ENCODE data around the gene RNASE8. TPM values are rescaled to one million over a fixed set of nuclear protein-coding genes. Genes with fewer than 3 reads are reported as not detected.
"Not testable (repeated sequence)": the region's sequence is repeated elsewhere in the genome, so short reads cannot be mapped to it uniquely, and the experiment has no call there.

Gene RNASE8
- total RNA-seq, 2 donors from 2014 or later = not detected

GRCh38 chr14:21026274-21026987 is 31.2 kb upstream of the RNASE8 start:
- intact Hi-C loops (cut with DNase I) = no loop called here
- DNase-seq (ENCODE audit: low spot score) = no peak

GRCh38 chr14:21026988-21027315 is 30.7 kb upstream of the RNASE8 start:
- intact Hi-C loops (cut with DNase I) = no loop called here

GRCh38 chr14:21029917-21030316 is 27.7 kb upstream of the RNASE8 start, which contains the start of gene TPPP2:
Gene TPPP2, plus strand, starts transcription at chr14:21030217. Its CDS starts 365 bp downstream, at chr14:21030582.
- DNase-seq (ENCODE audit: low spot score) = no peak
- intact Hi-C loops (cut with DNase I) = no loop called here

More at GRCh38 chr14:21026988-21027315, 30.7 kb upstream of the RNASE8 start:
- DNase-seq (ENCODE audit: low spot score) = no peak

- intact Hi-C loops (cut with DNase I) = no loop called here
- no peak for DNase-seq (ENCODE audit: low spot score)
Observed at GRCh38 chr14:21030531-21030930, 27.1 kb upstream of the RNASE8 start.

GRCh38 chr14:21032326-21033132 is 25.1 kb upstream of the RNASE8 start:
- intact Hi-C loops (cut with DNase I) = loop anchor here in 1 of 2 donors (1.0 kb wide), 1 partner anchor 42 kb away; no protein-coding TSS in a partner anchor
- DNase-seq (ENCODE audit: low spot score) = no peak

GRCh38 chr14:21033133-21033698 is 24.4 kb upstream of the RNASE8 start:
- no peak for DNase-seq (ENCODE audit: low spot score)
- intact Hi-C loops (cut with DNase I) = no loop called here

- intact Hi-C loops (cut with DNase I) = no loop called here
Observed at GRCh38 chr14:21034707-21035106, 22.9 kb upstream of the RNASE8 start, which contains the start of gene RNASE13. Gene RNASE13, minus strand, starts transcription at chr14:21034807. Its CDS starts 519 bp downstream, at chr14:21034288.

GRCh38 chr14:21036751-21037150 is 20.9 kb upstream of the RNASE8 start:
- intact Hi-C loops (cut with DNase I) = no loop called here
- no peak for DNase-seq (ENCODE audit: low spot score)

More at GRCh38 chr14:21034707-21035106, 22.9 kb upstream of the RNASE8 start, which contains the start of gene RNASE13:
- DNase-seq (ENCODE audit: low spot score) = no peak

GRCh38 chr14:21037156-21037555 is 20.5 kb upstream of the RNASE8 start:
- no peak for DNase-seq (ENCODE audit: low spot score)
- intact Hi-C loops (cut with DNase I) = no loop called here

- intact Hi-C loops (cut with DNase I) = loop anchor here in 1 of 2 donors (2.0 kb wide), 1 partner anchor 22 kb away; no protein-coding TSS in a partner anchor
- peak; percentile 88 for DNase-seq (ENCODE audit: low spot score)
Observed at GRCh38 chr14:21038441-21039422, 18.9 kb upstream of the RNASE8 start.

GRCh38 chr14:21039585-21040369 is 17.8 kb upstream of the RNASE8 start:
- DNase-seq (ENCODE audit: low spot score) = no peak
- intact Hi-C loops (cut with DNase I) = loop anchor here in 1 of 2 donors (2.0 kb wide), 1 partner anchor 23 kb away; no protein-coding TSS in a partner anchor

- intact Hi-C loops (cut with DNase I) = no loop called here
- no peak for DNase-seq (ENCODE audit: low spot score)
Observed at GRCh38 chr14:21040370-21040925, 17.2 kb upstream of the RNASE8 start.

GRCh38 chr14:21040941-21041340 is 16.7 kb upstream of the RNASE8 start:
- DNase-seq (ENCODE audit: low spot score); intact Hi-C loops (cut with DNase I): not testable (repeated sequence)

- intact Hi-C loops (cut with DNase I) = no loop called here
- DNase-seq (ENCODE audit: low spot score) = no peak
Observed at GRCh38 chr14:21041676-21042433, 15.8 kb upstream of the RNASE8 start, which contains the start of gene RNASE7. Gene RNASE7, plus strand, starts transcription at chr14:21042362. Its CDS starts 631 bp downstream, at chr14:21042993.

GRCh38 chr14:21042918-21043317 is 14.7 kb upstream of the RNASE8 start:
- no peak for DNase-seq (ENCODE audit: low spot score)
- intact Hi-C loops (cut with DNase I) = no loop called here

GRCh38 chr14:21043387-21043973 is 14.1 kb upstream of the RNASE8 start:
- intact Hi-C loops (cut with DNase I) = no loop called here
- no peak for DNase-seq (ENCODE audit: low spot score)

Data from posterior vena cava (tissue), 2 donors.